Measurements from ENCODE around the gene HEY2.

Gene HEY2

GRCh38 chr6:125789576-125790357 lies 40.3 kb downstream of the HEY2 start:
- no peaks in the 10 kb centered on the region for H3K36me3 ChIP-seq (replicated peaks)
- no peaks in the 10 kb centered on the region for H3K27me3 ChIP-seq (replicated peaks)
- DNase-seq: peak; percentile 32
- in situ Hi-C loops (cut with HindIII; ENCODE audit: low pct_ligation_motif_present, low sequenced_read_pairs): loop anchor here (25.0 kb wide), 1 partner anchor 173 kb away; the partner anchor contains the start of gene HINT3
- peak overlapping the region; percentile 93 for H3K27ac ChIP-seq
- no peak for TF ChIP-seq CTCF (IDR thresholded peaks at IDR 0.05; ENCODE audit: low read depth, low read length, missing control alignments)
- peak overlapping the region; percentile 80 for H3K4me3 ChIP-seq (ENCODE audit: low read depth, low read length)

DNA sequence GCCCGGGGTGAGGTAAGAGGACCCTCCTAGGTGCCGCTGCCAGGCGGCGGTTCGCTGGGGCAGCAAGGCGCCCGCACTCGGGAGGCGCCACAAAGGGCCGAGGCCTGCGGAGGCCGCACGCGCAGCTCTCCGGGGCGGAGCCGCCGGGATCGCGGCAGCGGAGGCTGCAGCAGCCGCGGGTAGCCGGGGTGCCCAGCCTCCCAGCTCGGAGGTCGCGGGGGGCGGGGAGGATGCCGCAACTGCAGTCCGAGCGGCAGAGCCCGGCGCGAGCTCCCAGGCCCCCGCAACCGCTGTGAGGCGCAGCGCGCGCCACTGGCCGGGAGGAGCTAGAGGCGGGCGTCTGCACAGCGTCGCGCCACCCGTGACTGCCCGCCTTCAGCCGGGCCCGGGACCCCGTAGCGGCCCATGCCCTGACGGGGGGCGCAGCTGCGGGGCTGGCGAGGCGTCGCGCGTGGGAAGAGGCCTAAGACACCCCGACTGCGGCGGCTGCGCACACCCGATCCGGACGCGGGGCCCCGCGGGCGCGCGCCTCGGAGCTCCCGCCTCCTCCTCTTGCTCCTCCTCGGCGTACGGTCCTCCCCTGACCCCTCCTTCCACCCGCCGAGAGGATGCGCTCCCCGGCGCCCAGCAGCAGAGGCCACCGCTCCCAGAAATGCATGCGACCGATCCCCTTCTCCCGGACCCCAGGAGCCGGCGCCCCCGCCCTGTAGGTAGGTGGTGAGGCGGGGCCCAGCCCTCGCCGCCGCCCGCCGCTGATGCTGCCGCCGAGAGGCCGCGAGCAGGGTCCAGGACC lies 41.1 kb downstream of the HEY2 start, which contains the start of gene NCOA7:
Gene NCOA7, plus strand, starts transcription at position 603 of the 793 bp plus-strand sequence. CDS start 24,395 bp downstream, outside the sequence.
- DNase-seq: peak; percentile 48
- Histone ChIP-seq H3K4me3 (ENCODE audit: low read depth, low read length) (peak within 1 kb of the TSS; percentile 80), H3K27me3 (replicated peaks) (no peaks in the 10 kb centered on the region), H3K36me3 (replicated peaks) (no peaks in the 10 kb centered on the region), H3K27ac (peak within 1 kb of the TSS; percentile 93)
- TF ChIP-seq CTCF (IDR thresholded peaks at IDR 0.05; ENCODE audit: low read depth, low read length, missing control alignments): no peak
- in situ Hi-C loops (cut with HindIII; ENCODE audit: low pct_ligation_motif_present, low sequenced_read_pairs): loop anchor here (25.0 kb wide), 1 partner anchor 172 kb away; the partner anchor contains the start of gene HINT3

GRCh38 chr6:125791151-125791819 lies 41.9 kb downstream of the HEY2 start:
- Histone ChIP-seq H3K36me3 (replicated peaks) (no peaks in the 10 kb centered on the region), H3K27ac (peak overlapping the region; percentile 93), H3K4me3 (ENCODE audit: low read depth, low read length) (peak overlapping the region; percentile 80), H3K27me3 (replicated peaks) (no peaks in the 10 kb centered on the region)
- peak; percentile 52 for DNase-seq
- in situ Hi-C loops (cut with HindIII; ENCODE audit: low pct_ligation_motif_present, low sequenced_read_pairs): loop anchor here (25.0 kb wide), 1 partner anchor 171 kb away; the partner anchor contains the start of gene HINT3
- peak; percentile 82 for TF ChIP-seq CTCF (IDR thresholded peaks at IDR 0.05; ENCODE audit: low read depth, low read length, missing control alignments)

DNA sequence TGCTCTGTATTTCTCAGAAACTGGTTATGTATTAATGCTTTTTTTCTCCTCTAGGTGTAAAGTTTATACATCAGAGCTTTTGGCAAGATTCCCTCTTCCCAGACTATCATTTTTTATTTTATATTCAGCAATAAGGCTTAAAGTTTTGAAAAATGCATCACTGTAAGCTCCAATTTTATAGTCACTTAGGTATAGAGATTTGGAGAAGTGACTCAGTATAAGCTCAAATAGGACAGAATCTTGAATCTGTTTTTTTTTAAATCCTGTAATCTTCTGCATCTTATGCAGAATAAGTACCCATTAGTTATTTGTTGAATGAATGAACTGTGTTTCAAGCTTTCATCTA lies 42.4 kb downstream of the HEY2 start:
- H3K27ac ChIP-seq: peak overlapping the region; percentile 93
- peak overlapping the region; percentile 80 for H3K4me3 ChIP-seq (ENCODE audit: low read depth, low read length)
- in situ Hi-C loops (cut with HindIII; ENCODE audit: low pct_ligation_motif_present, low sequenced_read_pairs): loop anchor here (25.0 kb wide), 1 partner anchor 171 kb away; the partner anchor contains the start of gene HINT3
- H3K36me3 ChIP-seq (replicated peaks): no peaks in the 10 kb centered on the region
- no peak for TF ChIP-seq CTCF (IDR thresholded peaks at IDR 0.05; ENCODE audit: low read depth, low read length, missing control alignments)
- DNase-seq: no peak
- H3K27me3 ChIP-seq (replicated peaks): no peaks in the 10 kb centered on the region

GRCh38 chr6:125792172-125792571 lies 42.7 kb downstream of the HEY2 start:
- in situ Hi-C loops (cut with HindIII; ENCODE audit: low pct_ligation_motif_present, low sequenced_read_pairs): loop anchor here (25.0 kb wide), 1 partner anchor 170 kb away; the partner anchor contains the start of gene HINT3
- no peak overlapping the region for H3K4me3 ChIP-seq (ENCODE audit: low read depth, low read length)
- H3K36me3 ChIP-seq (replicated peaks): no peaks in the 10 kb centered on the region
- peak overlapping the region; percentile 93 for H3K27ac ChIP-seq
- TF ChIP-seq CTCF (IDR thresholded peaks at IDR 0.05; ENCODE audit: low read depth, low read length, missing control alignments): no peak
- no peak for DNase-seq
- no peaks in the 10 kb centered on the region for H3K27me3 ChIP-seq (replicated peaks)
